NCI-H526 (cell line): ENCODE measurements around the gene RNASE1.
"Not testable (repeated sequence)": the region's sequence is repeated elsewhere in the genome, so short reads cannot be mapped to it uniquely, and the experiment has no call there.

Experiments used
- DNase-seq, 2 experiments: peaks; one replicate each; lab custom pipeline; 2025; lab: John Stamatoyannopoulos, UW

The RNASE1 gene

DNA sequence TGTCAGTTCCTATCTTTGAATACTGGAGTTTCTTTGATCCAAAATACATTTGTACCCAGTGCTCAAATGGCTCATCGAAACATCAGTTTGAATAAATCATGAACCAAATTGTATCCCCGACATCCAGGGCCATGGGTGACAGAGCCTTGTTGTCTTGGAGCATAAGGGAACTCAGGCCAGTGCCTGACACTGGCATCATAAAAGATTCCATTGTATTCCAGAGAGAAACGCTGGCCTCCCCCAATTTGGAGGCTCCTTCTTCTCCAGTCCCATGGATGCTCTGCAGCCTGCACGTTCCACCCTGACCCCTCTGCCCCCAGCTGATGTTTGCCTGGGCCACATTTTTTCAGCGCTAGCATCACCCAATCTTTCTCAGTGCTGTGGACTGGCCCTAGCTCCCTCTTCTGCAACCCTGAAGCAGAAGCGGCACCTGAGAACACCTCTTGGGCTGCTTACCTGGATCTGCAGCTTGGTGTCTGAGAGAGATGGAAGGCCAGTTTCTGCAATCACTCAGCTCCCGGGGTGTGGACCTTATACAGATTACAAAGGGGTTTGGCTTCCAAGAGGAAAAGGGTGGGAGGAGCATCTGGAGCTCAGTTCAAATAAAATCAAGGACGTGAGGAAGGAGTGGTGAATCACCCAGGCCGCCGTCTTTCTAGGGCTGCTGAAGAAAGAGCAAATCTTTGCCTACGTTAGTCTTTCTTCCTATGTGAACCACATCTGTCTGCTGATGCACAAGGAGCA, at the start of gene RNASE1:
Gene RNASE1, minus strand, starts transcription at position 504 of the 744 bp plus-strand sequence. CDS start 776 bp downstream, outside the sequence.
- DNase-seq, result no peak

DNA sequence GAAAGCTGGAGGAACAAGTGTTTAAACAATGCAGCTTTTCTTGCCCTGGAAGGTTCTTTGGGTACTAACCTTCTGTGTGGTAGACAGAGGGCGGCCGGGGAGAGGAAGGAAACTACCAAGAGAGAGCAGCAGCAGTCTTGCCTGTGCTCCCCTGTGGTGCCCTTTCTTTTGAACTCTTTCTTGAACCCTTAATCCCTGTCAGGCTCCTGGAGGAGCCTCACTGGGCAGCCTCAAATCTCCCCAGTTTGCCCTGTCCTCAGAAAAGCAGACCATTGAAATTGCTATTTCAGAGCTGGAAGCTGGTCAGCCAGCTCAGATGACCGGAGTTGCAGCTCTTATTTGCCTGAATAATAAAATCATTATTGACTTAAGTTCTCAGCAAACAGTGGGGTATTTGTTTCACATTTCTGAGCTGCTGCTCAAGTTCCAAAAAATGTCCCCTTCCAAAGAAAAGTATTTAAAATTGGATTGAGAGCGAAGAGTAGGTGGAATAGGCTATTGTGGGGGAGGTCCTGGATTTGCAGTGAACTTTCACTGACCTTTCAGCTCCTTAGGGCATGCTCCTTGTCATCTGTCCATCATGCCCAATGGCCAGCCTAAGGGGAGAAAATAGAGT, 46.4 kb upstream of the RNASE1 start:
- DNase-seq, result peak in 1 of 2 experiments; percentile 52

GRCh38 chr14:20848316-20848954, 45.8 kb upstream of the RNASE1 start:
- no peak for DNase-seq

DNA sequence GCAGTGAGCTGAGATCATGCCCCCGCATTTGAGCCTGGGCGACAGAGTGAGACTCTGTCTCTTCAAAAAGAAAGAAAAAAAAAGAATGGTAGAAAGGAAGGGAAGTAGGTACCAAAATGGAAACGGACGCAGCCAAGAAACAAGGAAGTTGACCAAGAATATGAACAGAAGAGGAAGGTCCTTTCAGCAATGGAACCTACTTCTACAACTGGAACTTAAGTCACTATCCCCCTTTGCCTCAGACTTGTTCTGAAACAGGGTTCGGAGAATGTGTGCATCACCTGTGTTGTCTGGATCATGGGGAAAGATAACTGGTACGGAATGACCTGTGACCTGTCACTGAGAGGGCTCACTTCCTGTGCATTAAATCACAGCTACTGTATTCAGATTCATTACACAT, 43.9 kb upstream of the RNASE1 start:
- DNase-seq, result no peak

DNA sequence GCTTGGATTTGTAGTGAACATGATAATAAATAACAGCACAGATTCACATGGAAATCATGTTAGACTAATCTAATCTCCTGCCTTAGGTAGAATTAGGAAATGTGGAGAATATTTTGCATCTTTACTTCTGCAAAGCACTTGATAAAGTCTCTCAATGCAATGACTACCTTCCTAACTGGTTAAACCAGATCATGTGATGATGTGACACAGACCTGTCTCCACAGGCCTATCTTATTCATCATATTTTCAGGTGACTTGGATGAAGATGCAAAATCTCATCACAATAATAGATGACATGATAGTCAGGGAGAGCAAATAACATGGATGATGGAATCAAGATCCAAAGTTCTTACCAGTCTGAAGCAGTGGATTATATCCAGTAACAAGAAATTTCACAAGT, 38.5 kb upstream of the RNASE1 start:
- no peak for DNase-seq

DNA sequence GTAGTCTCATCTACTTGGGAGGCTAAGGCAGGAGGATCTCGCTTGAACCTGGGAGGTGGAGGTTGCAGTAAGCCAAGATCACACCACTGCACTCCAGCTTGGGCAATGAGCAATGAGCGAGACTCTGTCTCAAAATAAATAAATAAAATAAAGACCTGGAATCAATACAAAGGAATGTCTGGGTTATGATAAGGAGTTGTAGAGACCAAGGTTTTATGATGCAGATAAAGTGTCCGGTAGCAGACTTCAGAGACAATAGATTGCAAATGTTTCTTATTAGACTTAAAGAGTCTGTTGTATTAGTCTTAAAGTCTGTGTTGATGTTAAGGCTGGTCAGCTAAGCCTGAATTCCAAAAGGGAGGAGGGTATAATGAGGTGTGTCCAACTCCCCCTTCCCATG, 35.2 kb upstream of the RNASE1 start:
- no peak for DNase-seq

DNA sequence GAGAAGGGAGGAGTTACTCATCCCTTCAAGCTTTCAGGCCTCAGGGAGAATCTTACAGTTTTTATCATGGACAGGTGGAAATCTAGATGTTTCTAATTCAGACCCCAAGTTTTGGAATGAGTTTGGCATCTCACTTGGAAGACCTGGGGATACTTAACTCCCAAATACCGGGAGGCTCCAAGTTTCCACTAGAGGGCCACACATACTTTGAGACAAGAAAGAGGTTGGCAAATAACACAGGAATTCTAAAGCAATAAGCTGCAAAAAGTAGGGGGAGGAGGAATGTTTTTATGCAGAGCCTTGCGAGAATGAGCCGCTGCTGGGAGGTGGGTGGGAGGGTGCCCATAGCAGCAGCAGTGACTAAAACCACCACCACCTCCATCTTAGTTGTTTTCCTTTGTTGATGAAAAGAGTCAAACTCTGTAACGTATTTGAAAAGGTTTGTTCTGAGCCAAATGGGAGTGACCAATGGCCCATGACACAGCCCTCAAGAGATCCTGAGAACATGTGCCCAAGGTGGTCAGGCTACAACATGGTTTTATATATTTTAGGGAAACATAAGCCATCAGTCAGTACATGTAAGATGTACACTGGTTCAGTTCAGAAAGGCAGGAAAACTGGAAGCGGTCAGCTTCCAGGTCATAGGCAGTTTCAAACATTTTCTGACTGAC, 34.2 kb upstream of the RNASE1 start:
- peak in 1 of 2 experiments; percentile 34 for DNase-seq

GRCh38 chr14:20834899-20835298, 32.3 kb upstream of the RNASE1 start:
- no peak for DNase-seq

- no peak for DNase-seq
These were observed 28.2 kb upstream of the RNASE1 start for GRCh38 chr14:20830831-20831230.

- DNase-seq, result peak in 1 of 2 experiments; percentile 17
These were observed 25.5 kb upstream of the RNASE1 start for GRCh38 chr14:20828024-20828694.

DNA sequence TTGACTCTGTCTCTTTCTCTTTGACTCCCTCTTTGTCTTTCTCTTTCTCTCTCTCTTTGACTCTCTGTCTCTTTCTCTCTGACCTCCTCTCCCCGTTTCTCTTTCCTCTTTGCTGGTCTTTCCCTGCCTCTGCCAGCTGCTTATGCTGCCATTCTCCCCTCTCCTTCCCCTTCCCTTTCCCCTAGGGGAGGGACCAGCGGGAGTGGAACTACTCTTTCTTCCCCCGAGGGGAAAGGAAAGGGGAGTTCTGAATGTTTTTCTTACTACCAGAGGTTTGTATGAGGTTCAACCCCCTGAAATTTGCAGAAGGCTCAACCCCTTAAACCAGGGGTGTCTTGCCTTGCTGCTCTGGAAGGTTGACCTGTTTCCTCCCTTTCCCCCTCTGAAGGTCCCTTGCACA, 24.7 kb upstream of the RNASE1 start:
- no peak for DNase-seq

DNA sequence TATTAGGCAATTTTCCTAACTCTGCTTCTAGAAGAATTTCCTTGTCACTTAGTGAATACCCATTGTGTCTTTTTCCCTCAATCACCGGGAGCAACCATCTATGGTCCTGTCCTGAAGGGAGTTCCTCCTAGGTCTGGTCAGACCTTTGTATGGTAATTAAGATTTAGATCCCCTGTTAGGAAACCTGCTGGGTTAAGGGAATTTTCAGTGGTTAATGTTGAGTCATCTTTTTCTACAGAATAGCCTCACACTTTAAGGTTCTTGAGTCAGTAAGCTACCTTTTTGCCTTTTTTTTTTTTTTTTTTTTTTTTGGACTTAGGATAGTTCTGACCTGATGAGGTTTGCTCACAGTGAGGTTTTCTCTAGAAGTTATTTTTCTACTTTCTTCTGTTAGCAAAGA, 24.0 kb upstream of the RNASE1 start:
- DNase-seq, result not testable (repeated sequence)

DNA sequence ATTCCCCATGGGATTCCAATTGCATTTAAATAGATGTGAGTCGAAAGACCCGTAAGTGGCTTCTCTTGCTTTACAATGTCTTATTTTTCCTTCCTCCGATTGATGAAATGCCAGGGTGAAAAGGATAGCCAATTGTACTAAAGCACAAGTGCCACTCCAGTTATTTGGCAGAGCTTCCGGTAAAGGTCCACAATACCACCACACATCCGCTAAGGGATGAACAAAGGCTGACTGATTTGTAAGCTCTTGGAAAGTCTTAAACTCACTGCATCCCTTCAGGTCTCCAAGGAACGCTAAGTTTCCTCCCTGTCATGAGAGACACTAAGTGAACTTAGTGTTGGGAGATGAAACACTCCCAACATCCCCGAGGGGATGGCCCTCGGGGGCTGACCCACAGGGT, 21.2 kb upstream of the RNASE1 start:
- no peak for DNase-seq

GRCh38 chr14:20821521-20822108, 19.0 kb upstream of the RNASE1 start:
- not testable (repeated sequence) for DNase-seq

- DNase-seq, result peak; percentile 44 to 54
These were observed 17.6 kb upstream of the RNASE1 start for GRCh38 chr14:20820063-20820904.

DNA sequence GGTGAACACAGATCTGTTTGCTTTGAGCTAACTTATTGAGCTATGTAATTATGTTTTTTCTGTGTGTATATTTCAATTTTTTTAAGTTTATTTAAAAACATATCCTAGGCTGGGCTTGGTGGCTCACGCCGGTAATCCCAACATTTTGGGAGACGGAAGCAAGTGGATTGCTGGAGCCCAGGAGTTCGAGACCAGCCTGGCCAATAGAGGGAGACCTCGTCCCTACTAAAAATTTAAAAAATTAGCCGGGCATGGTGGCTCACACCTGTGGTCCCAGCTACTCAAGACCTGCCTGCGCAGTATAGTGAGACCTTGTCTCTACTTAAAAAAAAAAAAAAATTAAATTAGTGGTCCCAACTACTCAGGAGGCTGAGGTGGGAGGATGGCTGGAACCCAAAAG, 16.2 kb upstream of the RNASE1 start:
- DNase-seq, result no peak

GRCh38 chr14:20815946-20816345, 13.3 kb upstream of the RNASE1 start:
- not testable (repeated sequence) for DNase-seq

GRCh38 chr14:20811986-20812975, 9.6 kb upstream of the RNASE1 start:
- no peak for DNase-seq

- DNase-seq, result no peak
These were observed 7.3 kb upstream of the RNASE1 start for GRCh38 chr14:20809917-20810316.

GRCh38 chr14:20808162-20808483, 5.5 kb upstream of the RNASE1 start:
- no peak for DNase-seq
